ENCODE measurements around the gene CFAP20DC. TPM values are rescaled to one million over a fixed set of nuclear protein-coding genes. Genes with fewer than 3 reads are reported as not detected.
"Not testable (repeated sequence)": the region's sequence is repeated elsewhere in the genome, so short reads cannot be mapped to it uniquely, and the experiment has no call there.

Gene CFAP20DC
- total RNA-seq, 3 donors from 2014 or later (not counting 1 experiment from before 2014, with no cell fraction given): 0.09 to 0.20 (median 0.18) TPM

- no peak for ATAC-seq
- intact Hi-C loops (cut with micrococcal nuclease): no loop called here
- Mint-ChIP-seq H3K4me3 (no peak overlapping the region), H3K4me1 (no peaks in the 10 kb centered on the region), H3K27ac (no peak overlapping the region), H3K9me3 (no peaks in the 10 kb centered on the region), H3K36me3 (no peaks in the 10 kb centered on the region), H3K27me3 (ENCODE audit: low read depth in 2 of 2) (no peaks in the 10 kb centered on the region)
- DNase-seq: no peak
- Histone ChIP-seq H3K4me1 (ENCODE audit: control insufficient read depth, insufficient read depth, low read length) (no peaks in the 10 kb centered on the region), H3K27ac (ENCODE audit: low read length) (no peak overlapping the region), H3K36me3 (ENCODE audit: control insufficient read depth, insufficient read depth, low read length) (no peaks in the 10 kb centered on the region), H3K4me3 (ENCODE audit: low read length) (no peak overlapping the region), H3K27me3 (ENCODE audit: control insufficient read depth, insufficient read depth, low read length) (no peaks in the 10 kb centered on the region), H3K9me3 (ENCODE audit: control insufficient read depth, insufficient read depth, low read length) (no peaks in the 10 kb centered on the region)
- no peak for TF ChIP-seq CTCF (IDR thresholded peaks at IDR 0.05)
- WGBS (ENCODE audit: insufficient coverage): 86% methylated on average over 2 of the region's 4 CpGs
Observed at GRCh38 chr3:58979840-58980239, 70.0 kb downstream of the CFAP20DC start.

- no peaks in the 10 kb centered on the region for H3K36me3 ChIP-seq (ENCODE audit: control insufficient read depth, insufficient read depth, low read length)
- H3K27ac Mint-ChIP-seq: no peak overlapping the region
- DNase-seq (no peak), ATAC-seq (no peak)
- no peaks in the 10 kb centered on the region for H3K4me1 ChIP-seq (ENCODE audit: control insufficient read depth, insufficient read depth, low read length)
- TF ChIP-seq CTCF (IDR thresholded peaks at IDR 0.05): no peak
- WGBS (ENCODE audit: insufficient coverage): 99% methylated on average over 3 of the region's 3 CpGs
- H3K9me3 Mint-ChIP-seq: no peaks in the 10 kb centered on the region
- intact Hi-C loops (cut with micrococcal nuclease): no loop called here
- no peaks in the 10 kb centered on the region for H3K27me3 Mint-ChIP-seq (ENCODE audit: low read depth in 2 of 2)
- no peaks in the 10 kb centered on the region for H3K36me3 Mint-ChIP-seq
- no peak overlapping the region for H3K4me3 ChIP-seq (ENCODE audit: low read length)
- no peaks in the 10 kb centered on the region for H3K27me3 ChIP-seq (ENCODE audit: control insufficient read depth, insufficient read depth, low read length)
- no peaks in the 10 kb centered on the region for H3K9me3 ChIP-seq (ENCODE audit: control insufficient read depth, insufficient read depth, low read length)
- H3K4me1 Mint-ChIP-seq: no peaks in the 10 kb centered on the region
- H3K27ac ChIP-seq (ENCODE audit: low read length): no peak overlapping the region
- H3K4me3 Mint-ChIP-seq: no peak overlapping the region
Observed at GRCh38 chr3:58973796-58974195, 76.0 kb downstream of the CFAP20DC start.

GRCh38 chr3:58967866-58968265 is 82.0 kb downstream of the CFAP20DC start:
- H3K4me3 Mint-ChIP-seq; H3K27me3 Mint-ChIP-seq (ENCODE audit: low read depth in 2 of 2); H3K4me1 ChIP-seq (ENCODE audit: control insufficient read depth, insufficient read depth, low read length); H3K4me3 ChIP-seq (ENCODE audit: low read length); H3K4me1 Mint-ChIP-seq; H3K9me3 Mint-ChIP-seq; H3K27me3 ChIP-seq (ENCODE audit: control insufficient read depth, insufficient read depth, low read length); H3K27ac ChIP-seq (ENCODE audit: low read length); H3K27ac Mint-ChIP-seq; H3K36me3 Mint-ChIP-seq; ATAC-seq; H3K9me3 ChIP-seq (ENCODE audit: control insufficient read depth, insufficient read depth, low read length); H3K36me3 ChIP-seq (ENCODE audit: control insufficient read depth, insufficient read depth, low read length); DNase-seq; intact Hi-C loops (cut with micrococcal nuclease): not testable (repeated sequence)
- WGBS (ENCODE audit: insufficient coverage): 100% methylated on average over 1 of the region's 1 CpG

GRCh38 chr3:58965865-58966264 is 84.0 kb downstream of the CFAP20DC start:
- Mint-ChIP-seq H3K4me1 (no peaks in the 10 kb centered on the region), H3K9me3 (peaks cover 0 to 2% of the 10 kb centered on the region in 2 donors), H3K27ac (no peak overlapping the region), H3K4me3 (no peak overlapping the region), H3K27me3 (ENCODE audit: low read depth in 2 of 2) (no peaks in the 10 kb centered on the region), H3K36me3 (no peaks in the 10 kb centered on the region)
- no peak for TF ChIP-seq CTCF (IDR thresholded peaks at IDR 0.05)
- DNase-seq: no peak
- no peaks in the 10 kb centered on the region for H3K9me3 ChIP-seq (ENCODE audit: control insufficient read depth, insufficient read depth, low read length)
- H3K36me3 ChIP-seq (ENCODE audit: control insufficient read depth, insufficient read depth, low read length): no peaks in the 10 kb centered on the region
- intact Hi-C loops (cut with micrococcal nuclease): no loop called here
- ATAC-seq: no peak
- H3K27ac ChIP-seq (ENCODE audit: low read length): no peak overlapping the region
- no peaks in the 10 kb centered on the region for H3K4me1 ChIP-seq (ENCODE audit: control insufficient read depth, insufficient read depth, low read length)
- no peaks in the 10 kb centered on the region for H3K27me3 ChIP-seq (ENCODE audit: control insufficient read depth, insufficient read depth, low read length)
- 89% methylated on average over 2 of the region's 2 CpGs for WGBS (ENCODE audit: insufficient coverage)
- H3K4me3 ChIP-seq (ENCODE audit: low read length): no peak overlapping the region
